ENCODE data around the gene AUTS2. TPM values are rescaled to one million over a fixed set of nuclear protein-coding genes. Genes with fewer than 3 reads are reported as not detected.

Gene AUTS2
- total RNA-seq, 1 donor from 2014 or later, result 80.6 TPM

GRCh38 chr7:69630292-69630691 is 32.0 kb downstream of the AUTS2 start:
- no peak for DNase-seq (ENCODE audit: extremely low spot score, unreplicated experiment)
- TF ChIP-seq CTCF (IDR thresholded peaks at IDR 0.05), result no peak
- Mint-ChIP-seq H3K27me3 (ENCODE audit: unreplicated experiment) (no peaks in the 10 kb centered on the region), H3K9me3 (ENCODE audit: unreplicated experiment) (no peaks in the 10 kb centered on the region), H3K4me1 (ENCODE audit: unreplicated experiment) (peaks cover 50% of the 10 kb centered on the region), H3K27ac (ENCODE audit: unreplicated experiment) (peak overlapping the region; percentile 83), H3K4me3 (ENCODE audit: unreplicated experiment) (peak overlapping the region; percentile 35), H3K36me3 (ENCODE audit: unreplicated experiment) (no peaks in the 10 kb centered on the region)

DNA sequence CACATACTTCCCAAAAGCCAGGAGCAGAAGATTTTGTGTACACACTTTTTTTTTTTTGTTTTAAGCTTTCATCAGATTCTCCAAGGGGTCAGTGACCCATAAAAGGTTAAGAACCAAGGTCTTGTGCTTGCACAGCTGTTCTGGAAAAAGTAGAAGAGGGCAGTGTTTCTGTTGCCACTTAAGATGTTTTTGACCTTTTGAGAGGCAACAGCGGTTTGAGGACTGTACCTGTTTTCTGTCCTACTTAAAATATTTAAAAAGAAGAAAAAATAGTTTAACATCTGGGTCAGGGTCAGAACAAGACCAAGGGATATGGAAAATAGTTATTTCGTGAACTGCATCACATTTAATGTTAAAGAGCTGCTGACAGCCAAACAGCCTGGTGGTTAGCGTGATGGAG is 32.9 kb downstream of the AUTS2 start:
- TF ChIP-seq CTCF (IDR thresholded peaks at IDR 0.05), result no peak
- no peak overlapping the region for H3K4me3 Mint-ChIP-seq (ENCODE audit: unreplicated experiment)
- peaks cover 50% of the 10 kb centered on the region for H3K4me1 Mint-ChIP-seq (ENCODE audit: unreplicated experiment)
- no peaks in the 10 kb centered on the region for H3K9me3 Mint-ChIP-seq (ENCODE audit: unreplicated experiment)
- DNase-seq (ENCODE audit: extremely low spot score, unreplicated experiment), result no peak
- H3K27ac Mint-ChIP-seq (ENCODE audit: unreplicated experiment), result peak overlapping the region; percentile 83
- no peaks in the 10 kb centered on the region for H3K27me3 Mint-ChIP-seq (ENCODE audit: unreplicated experiment)
- H3K36me3 Mint-ChIP-seq (ENCODE audit: unreplicated experiment), result no peaks in the 10 kb centered on the region

GRCh38 chr7:69632280-69632679 is 34.0 kb downstream of the AUTS2 start:
- no peak overlapping the region for H3K27ac Mint-ChIP-seq (ENCODE audit: unreplicated experiment)
- H3K4me3 Mint-ChIP-seq (ENCODE audit: unreplicated experiment), result no peak overlapping the region
- no peak for DNase-seq (ENCODE audit: extremely low spot score, unreplicated experiment)
- H3K4me1 Mint-ChIP-seq (ENCODE audit: unreplicated experiment), result peaks cover 50% of the 10 kb centered on the region
- H3K36me3 Mint-ChIP-seq (ENCODE audit: unreplicated experiment), result no peaks in the 10 kb centered on the region
- H3K27me3 Mint-ChIP-seq (ENCODE audit: unreplicated experiment), result no peaks in the 10 kb centered on the region
- no peaks in the 10 kb centered on the region for H3K9me3 Mint-ChIP-seq (ENCODE audit: unreplicated experiment)
- no peak for TF ChIP-seq CTCF (IDR thresholded peaks at IDR 0.05)

GRCh38 chr7:69633122-69633831 is 35.0 kb downstream of the AUTS2 start:
- no peaks in the 10 kb centered on the region for H3K27me3 Mint-ChIP-seq (ENCODE audit: unreplicated experiment)
- H3K9me3 Mint-ChIP-seq (ENCODE audit: unreplicated experiment), result no peaks in the 10 kb centered on the region
- peak overlapping the region; percentile 67 for H3K27ac Mint-ChIP-seq (ENCODE audit: unreplicated experiment)
- no peak for TF ChIP-seq CTCF (IDR thresholded peaks at IDR 0.05)
- peaks cover 50% of the 10 kb centered on the region for H3K4me1 Mint-ChIP-seq (ENCODE audit: unreplicated experiment)
- no peak overlapping the region for H3K4me3 Mint-ChIP-seq (ENCODE audit: unreplicated experiment)
- H3K36me3 Mint-ChIP-seq (ENCODE audit: unreplicated experiment), result no peaks in the 10 kb centered on the region
- DNase-seq (ENCODE audit: extremely low spot score, unreplicated experiment), result no peak

GRCh38 chr7:69635555-69636185 is 37.4 kb downstream of the AUTS2 start:
- Mint-ChIP-seq H3K9me3 (ENCODE audit: unreplicated experiment) (no peaks in the 10 kb centered on the region), H3K27me3 (ENCODE audit: unreplicated experiment) (no peaks in the 10 kb centered on the region), H3K4me1 (ENCODE audit: unreplicated experiment) (peaks cover 39% of the 10 kb centered on the region), H3K36me3 (ENCODE audit: unreplicated experiment) (peaks cover 2% of the 10 kb centered on the region), H3K4me3 (ENCODE audit: unreplicated experiment) (no peak overlapping the region), H3K27ac (ENCODE audit: unreplicated experiment) (no peak overlapping the region)
- no peak for DNase-seq (ENCODE audit: extremely low spot score, unreplicated experiment)
- TF ChIP-seq CTCF (IDR thresholded peaks at IDR 0.05), result no peak
